ENCODE measurements around the gene KDM8. TPM values are rescaled to one million over a fixed set of nuclear protein-coding genes. Genes with fewer than 3 reads are reported as not detected.

KDM8 gene
- total and polyA plus RNA-seq, 9 of the 15 experiments (the other 6 are each of a cell fraction or from before 2014, with no cell fraction given), result 0.61 to 9.1 (median 5.4) TPM

DNA sequence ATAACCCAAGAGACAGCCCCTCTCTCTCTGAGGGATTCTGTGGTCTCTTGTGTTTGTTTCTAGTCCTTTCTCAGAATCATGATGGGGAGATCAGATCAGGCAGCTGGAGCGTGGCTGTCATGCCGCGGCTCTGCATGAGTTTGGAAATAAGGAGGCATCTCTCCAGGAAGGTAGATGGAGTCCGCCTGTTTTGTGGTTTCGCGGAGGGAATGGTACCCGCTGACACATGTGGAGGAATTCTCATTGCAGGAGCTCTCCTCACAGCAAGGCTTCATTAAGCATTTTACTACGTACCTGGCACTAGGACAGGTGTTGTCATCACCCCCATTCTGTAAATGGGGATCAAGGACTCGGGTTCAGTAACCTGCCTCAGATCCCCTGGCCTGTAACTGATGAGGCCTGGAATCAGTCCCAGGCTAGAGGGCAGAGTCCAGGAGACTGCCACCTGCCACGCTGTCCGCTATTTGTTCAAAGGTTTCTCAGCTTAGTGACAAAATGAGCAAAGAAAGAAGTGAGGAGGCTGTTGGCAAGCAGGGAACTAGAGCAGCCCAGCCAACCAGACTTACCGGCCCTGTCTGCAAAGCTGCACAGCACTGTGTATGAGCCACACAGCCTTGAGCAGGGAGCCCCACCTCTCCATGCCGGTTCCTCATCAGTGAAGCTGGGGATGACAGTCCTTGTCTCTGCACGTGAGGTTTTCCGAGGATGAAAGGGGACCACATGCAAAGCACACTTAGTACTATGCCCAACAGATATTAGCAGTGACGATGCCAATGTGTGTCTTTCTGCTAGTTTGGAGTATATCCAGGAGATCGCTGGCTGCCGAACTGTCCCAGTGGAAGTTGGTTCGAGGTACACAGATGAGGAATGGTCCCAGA is 11.0 kb downstream of the KDM8 start (continued):
- TF ChIP-seq MED1 (CRISPR knock-in tag; IDR thresholded peaks at IDR 0.05; ENCODE audit: borderline replicate concordance), result no peak
- TF ChIP-seq, protein P1, sequence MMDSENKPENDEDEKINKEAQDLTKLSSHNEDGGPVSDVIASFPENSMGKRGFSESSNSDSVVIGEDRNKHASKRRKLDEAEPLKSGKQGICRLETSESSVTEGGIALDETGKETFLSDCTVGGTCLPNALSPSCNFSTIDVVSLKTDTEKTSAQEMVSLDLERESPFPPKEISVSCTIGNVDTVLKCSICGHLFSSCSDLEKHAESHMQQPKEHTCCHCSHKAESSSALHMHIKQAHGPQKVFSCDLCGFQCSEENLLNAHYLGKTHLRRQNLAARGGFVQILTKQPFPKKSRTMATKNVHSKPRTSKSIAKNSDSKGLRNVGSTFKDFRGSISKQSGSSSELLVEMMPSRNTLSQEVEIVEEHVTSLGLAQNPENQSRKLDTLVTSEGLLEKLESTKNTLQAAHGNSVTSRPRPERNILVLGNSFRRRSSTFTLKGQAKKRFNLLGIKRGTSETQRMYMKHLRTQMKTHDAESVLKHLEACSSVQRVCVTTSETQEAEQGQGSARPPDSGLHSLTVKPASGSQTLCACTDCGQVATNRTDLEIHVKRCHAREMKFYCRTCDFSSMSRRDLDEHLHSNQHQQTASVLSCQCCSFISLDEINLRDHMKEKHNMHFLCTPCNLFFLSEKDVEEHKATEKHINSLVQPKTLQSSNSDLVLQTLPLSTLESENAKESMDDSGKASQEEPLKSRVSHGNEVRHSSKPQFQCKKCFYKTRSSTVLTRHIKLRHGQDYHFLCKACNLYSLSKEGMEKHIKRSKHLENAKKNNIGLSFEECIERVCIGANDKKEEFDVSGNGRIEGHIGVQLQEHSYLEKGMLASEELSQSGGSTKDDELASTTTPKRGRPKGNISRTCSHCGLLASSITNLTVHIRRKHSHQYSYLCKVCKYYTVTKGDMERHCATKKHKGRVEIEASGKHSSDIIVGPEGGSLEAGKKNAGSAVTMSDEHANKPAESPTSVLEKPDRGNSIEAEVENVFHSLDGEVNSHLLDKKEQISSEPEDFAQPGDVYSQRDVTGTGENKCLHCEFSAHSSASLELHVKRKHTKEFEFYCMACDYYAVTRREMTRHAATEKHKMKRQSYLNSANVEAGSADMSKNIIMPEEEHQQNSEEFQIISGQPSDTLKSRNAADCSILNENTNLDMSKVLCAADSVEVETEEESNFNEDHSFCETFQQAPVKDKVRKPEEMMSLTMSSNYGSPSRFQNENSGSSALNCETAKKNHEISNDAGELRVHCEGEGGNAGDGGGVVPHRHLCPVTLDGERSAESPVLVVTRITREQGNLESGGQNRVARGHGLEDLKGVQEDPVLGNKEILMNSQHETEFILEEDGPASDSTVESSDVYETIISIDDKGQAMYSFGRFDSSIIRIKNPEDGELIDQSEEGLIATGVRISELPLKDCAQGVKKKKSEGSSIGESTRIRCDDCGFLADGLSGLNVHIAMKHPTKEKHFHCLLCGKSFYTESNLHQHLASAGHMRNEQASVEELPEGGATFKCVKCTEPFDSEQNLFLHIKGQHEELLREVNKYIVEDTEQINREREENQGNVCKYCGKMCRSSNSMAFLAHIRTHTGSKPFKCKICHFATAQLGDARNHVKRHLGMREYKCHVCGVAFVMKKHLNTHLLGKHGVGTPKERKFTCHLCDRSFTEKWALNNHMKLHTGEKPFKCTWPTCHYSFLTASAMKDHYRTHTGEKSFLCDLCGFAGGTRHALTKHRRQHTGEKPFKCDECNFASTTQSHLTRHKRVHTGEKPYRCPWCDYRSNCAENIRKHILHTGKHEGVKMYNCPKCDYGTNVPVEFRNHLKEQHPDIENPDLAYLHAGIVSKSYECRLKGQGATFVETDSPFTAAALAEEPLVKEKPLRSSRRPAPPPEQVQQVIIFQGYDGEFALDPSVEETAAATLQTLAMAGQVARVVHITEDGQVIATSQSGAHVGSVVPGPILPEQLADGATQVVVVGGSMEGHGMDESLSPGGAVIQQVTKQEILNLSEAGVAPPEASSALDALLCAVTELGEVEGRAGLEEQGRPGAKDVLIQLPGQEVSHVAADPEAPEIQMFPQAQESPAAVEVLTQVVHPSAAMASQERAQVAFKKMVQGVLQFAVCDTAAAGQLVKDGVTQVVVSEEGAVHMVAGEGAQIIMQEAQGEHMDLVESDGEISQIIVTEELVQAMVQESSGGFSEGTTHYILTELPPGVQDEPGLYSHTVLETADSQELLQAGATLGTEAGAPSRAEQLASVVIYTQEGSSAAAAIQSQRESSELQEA (IDR thresholded peaks at IDR 0.05; ENCODE audit: low read depth), result no peak

Data from K562 (cell line).